Gastroesophageal sphincter (tissue), 3 donors: ENCODE results near the gene KCNB1.

Experiments used
- EP300 ChIP-seq: sonication (generic); formaldehyde crosslinking; IDR thresholded peaks from one replicate; pipeline ENCODE4 v1.6.1; 2017; ENCODE audit warnings: antibody characterized with exemption, mild to moderate bottlenecking
- TF ChIP-seq, protein P1 (sequence below), 4 experiments: fragments of 200-600 bp in 2 of 4; fragments of 450-650 bp in 2 of 4; sonication (generic) in 1 of 4; IDR thresholded peaks; one replicate each; pipeline ENCODE4 v1.5.1; 2017 to 2019; ENCODE audit warnings: antibody characterized with exemption in 4 of 4, mild to moderate bottlenecking in 2 of 4, moderate library complexity in 2 of 4

DNA sequence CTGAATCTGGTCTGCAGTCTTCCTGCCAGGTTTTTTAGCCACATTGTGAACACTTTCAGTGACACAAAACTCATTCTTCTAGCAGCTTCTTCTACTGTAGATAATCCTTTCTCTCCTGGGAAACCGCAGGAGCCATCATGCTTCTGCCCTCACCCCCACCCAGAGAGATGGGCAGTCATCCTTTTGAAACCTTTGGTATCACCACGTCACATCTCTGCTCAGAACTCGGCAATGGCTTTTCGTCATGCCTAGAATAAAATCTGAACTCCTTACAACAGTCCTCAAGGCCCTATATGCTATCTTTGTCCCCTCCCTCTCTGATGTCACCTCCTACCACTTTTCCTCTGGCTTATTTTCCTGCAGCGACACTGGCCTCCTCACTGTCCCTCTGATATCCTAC, 158.2 kb downstream of the KCNB1 start:
- TF ChIP-seq, protein P1, sequence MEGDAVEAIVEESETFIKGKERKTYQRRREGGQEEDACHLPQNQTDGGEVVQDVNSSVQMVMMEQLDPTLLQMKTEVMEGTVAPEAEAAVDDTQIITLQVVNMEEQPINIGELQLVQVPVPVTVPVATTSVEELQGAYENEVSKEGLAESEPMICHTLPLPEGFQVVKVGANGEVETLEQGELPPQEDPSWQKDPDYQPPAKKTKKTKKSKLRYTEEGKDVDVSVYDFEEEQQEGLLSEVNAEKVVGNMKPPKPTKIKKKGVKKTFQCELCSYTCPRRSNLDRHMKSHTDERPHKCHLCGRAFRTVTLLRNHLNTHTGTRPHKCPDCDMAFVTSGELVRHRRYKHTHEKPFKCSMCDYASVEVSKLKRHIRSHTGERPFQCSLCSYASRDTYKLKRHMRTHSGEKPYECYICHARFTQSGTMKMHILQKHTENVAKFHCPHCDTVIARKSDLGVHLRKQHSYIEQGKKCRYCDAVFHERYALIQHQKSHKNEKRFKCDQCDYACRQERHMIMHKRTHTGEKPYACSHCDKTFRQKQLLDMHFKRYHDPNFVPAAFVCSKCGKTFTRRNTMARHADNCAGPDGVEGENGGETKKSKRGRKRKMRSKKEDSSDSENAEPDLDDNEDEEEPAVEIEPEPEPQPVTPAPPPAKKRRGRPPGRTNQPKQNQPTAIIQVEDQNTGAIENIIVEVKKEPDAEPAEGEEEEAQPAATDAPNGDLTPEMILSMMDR (IDR thresholded peaks at IDR 0.05) = no peak
- no peak for TF ChIP-seq EP300
